Gastrocnemius medialis (tissue), 4 donors: Measurements from ENCODE around the gene DENND1A. TPM values are rescaled to one million over a fixed set of nuclear protein-coding genes. Genes with fewer than 3 reads are reported as not detected.
"Not testable (repeated sequence)": the region's sequence is repeated elsewhere in the genome, so short reads cannot be mapped to it uniquely, and the experiment has no call there.

Experiments
- ATAC-seq, 2 donors: fragments of 150-250 bp; one replicate each; pipeline ENCODE4 v1.9.1; 2016
- DNase-seq, 2 donors: peaks; one replicate each; pipeline ENCODE4 v3.0.0-alpha.2; 2019
- H3K27ac ChIP-seq, 4 donors: fragments of 200-600 bp; sonication (generic); 1 replicate in 1 of 4; 2 replicates in 3 of 4; pipeline ENCODE4 v1.5.1; 2016 to 2018; ENCODE audit warnings: mild to moderate bottlenecking in 2 of 4, moderate library complexity in 1 of 4
- H3K27me3 ChIP-seq, 3 donors: fragments of 200-600 bp; sonication (generic) in 2 of 3; 1 replicate in 1 of 3; 2 replicates in 2 of 3; pipeline versions ENCODE4 v1.5.1 to v1.6.0; 2016 to 2019; ENCODE audit warnings: mild to moderate bottlenecking in 1 of 3, moderate library complexity in 1 of 3
- H3K36me3 ChIP-seq, 2 donors: fragments of 200-600 bp; sonication (generic) in 1 of 2; one replicate each; pipeline ENCODE4 v1.5.1; 2017 to 2018
- H3K4me1 ChIP-seq, 2 donors: fragments of 200-600 bp; sonication (generic) in 1 of 2; one replicate each; pipeline ENCODE4 v1.5.1; 2016 to 2017; ENCODE audit warnings: mild to moderate bottlenecking in 2 of 2
- H3K4me3 ChIP-seq, 4 donors: fragments of 200-600 bp; sonication (generic) in 3 of 4; 1 replicate in 1 of 4; 2 replicates in 3 of 4; pipeline ENCODE4 v1.5.1; 2016 to 2019; ENCODE audit warnings: mild to moderate bottlenecking in 2 of 4
- H3K9me3 ChIP-seq, 3 donors: fragments of 200-600 bp; sonication (generic) in 2 of 3; 1 replicate in 1 of 3; 2 replicates in 2 of 3; pipeline ENCODE4 v1.5.1; 2016 to 2019
- POLR2A ChIP-seq, 2 donors: fragments of 450-650 bp; IDR thresholded peaks; one replicate each; pipeline ENCODE4 v1.6.1; 2017; ENCODE audit warnings: antibody characterized with exemption in 2 of 2, mild to moderate bottlenecking in 2 of 2, moderate library complexity in 2 of 2
- in situ Hi-C, 4 donors: fragments of 200-750 bp; cut with MboI; loops; one replicate each; pipeline versions ENCODE4 v1.15.0 to v1.8.0; 2017; ENCODE audit warnings: low sequenced_read_pairs in 4 of 4
- intact Hi-C: fragments of 100-400 bp; cut with DNase I; formaldehyde crosslinking; loops from one replicate; pipeline ENCODE4 v1.15.1; 2023; ENCODE audit warnings: low total_unique reads
- microRNA counts, 2 donors: library from miRNA; unstranded; fragments of <30 nt; microRNA quantifications; one replicate each; lab custom pipeline; 2016
- microRNA-seq, 2 donors: library from miRNA; unstranded; fragments of <30 nt; microRNA quantifications; one replicate each; pipeline ENCODE4, GENCODE V29; 2016; ENCODE audit warnings: borderline replicate concordance in 2 of 2
- total RNA-seq, 4 donors: library from RNA; depleted of rRNA; stranded (reverse); fragments of >200 nt; gene quantifications; one replicate each; pipeline versions ENCODE4 v1.1.0 to v1.2.3, GENCODE V29; 2016
- TF ChIP-seq, protein P1 (sequence below), 5 experiments: fragments of 450-650 bp in 3 of 5; fragments of 200-600 bp in 2 of 5; sonication (generic) in 2 of 5; IDR thresholded peaks in 4 of 5; conservative IDR thresholded peaks in 1 of 5; 1 replicate in 4 of 5; 2 replicates in 1 of 5; pipeline ENCODE4 v1.5.1; 2016 to 2019; ENCODE audit warnings: antibody characterized with exemption in 5 of 5, mild to moderate bottlenecking in 3 of 5, moderate library complexity in 3 of 5

DENND1A gene
- total RNA-seq, 4 donors from 2014 or later, result 14.1 to 24.6 (median 16.4) TPM

DNA sequence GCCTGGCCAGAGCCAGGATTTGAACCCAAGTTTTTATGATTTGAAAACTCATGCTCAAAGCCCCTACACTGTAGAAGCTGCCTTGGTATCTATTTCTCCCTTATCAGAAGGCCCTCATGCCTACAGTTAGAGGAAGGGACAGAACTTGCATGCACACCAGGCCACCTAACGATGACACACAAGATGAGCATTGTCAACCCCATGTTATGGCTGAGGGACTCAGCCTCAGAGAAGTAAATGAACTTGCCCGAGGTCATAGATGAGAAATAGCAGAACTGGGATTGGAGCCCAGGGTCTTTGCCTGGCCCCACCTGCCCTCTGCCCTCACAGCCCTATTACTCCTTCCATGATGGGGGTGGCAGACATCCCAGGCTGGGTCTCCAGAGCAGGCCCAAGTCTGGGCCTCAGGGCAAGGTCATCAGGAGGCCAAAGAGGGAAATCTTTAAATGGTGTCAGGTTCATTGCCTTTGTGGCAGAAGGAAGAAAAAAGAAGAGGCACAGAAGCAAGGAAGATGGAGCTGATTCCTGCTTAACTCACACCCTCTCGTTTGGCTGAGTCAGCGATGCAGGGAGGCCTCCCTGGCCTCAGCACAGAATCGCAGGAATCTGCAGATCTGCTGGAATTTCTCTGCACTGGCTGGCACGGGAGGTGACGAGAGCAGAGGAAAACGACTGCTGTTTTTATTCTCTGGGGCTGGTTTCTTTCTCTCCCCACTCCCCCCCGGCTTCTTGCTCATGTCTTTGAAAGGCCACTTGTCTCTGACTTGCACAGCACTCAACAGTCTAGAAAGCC, 594.5 kb downstream of the DENND1A start:
- in situ Hi-C loops, result loop anchor here in 3 of 4 donors (25.0 kb wide), 3 partner anchors 148 to 248 kb away; no protein-coding TSS in a partner anchor
- TF ChIP-seq, protein P1, sequence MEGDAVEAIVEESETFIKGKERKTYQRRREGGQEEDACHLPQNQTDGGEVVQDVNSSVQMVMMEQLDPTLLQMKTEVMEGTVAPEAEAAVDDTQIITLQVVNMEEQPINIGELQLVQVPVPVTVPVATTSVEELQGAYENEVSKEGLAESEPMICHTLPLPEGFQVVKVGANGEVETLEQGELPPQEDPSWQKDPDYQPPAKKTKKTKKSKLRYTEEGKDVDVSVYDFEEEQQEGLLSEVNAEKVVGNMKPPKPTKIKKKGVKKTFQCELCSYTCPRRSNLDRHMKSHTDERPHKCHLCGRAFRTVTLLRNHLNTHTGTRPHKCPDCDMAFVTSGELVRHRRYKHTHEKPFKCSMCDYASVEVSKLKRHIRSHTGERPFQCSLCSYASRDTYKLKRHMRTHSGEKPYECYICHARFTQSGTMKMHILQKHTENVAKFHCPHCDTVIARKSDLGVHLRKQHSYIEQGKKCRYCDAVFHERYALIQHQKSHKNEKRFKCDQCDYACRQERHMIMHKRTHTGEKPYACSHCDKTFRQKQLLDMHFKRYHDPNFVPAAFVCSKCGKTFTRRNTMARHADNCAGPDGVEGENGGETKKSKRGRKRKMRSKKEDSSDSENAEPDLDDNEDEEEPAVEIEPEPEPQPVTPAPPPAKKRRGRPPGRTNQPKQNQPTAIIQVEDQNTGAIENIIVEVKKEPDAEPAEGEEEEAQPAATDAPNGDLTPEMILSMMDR (IDR thresholded peaks at IDR 0.05 in 4 of 5, conservative IDR thresholded peaks at IDR 0.05 in 1 of 5), result no peak
- no peak for TF ChIP-seq POLR2A (IDR thresholded peaks at IDR 0.05)
- H3K9me3 ChIP-seq, result no peaks in the 10 kb centered on the region
- H3K27ac ChIP-seq, result no peak overlapping the region
- H3K4me3 ChIP-seq, result no peak overlapping the region
- no peaks in the 10 kb centered on the region for H3K27me3 ChIP-seq
- peaks cover 4 to 5% of the 10 kb centered on the region in 2 donors for H3K4me1 ChIP-seq
- DNase-seq (no peak), ATAC-seq (no peak)
- no peaks in the 10 kb centered on the region for H3K36me3 ChIP-seq
- intact Hi-C loops, result no loop called here

DNA sequence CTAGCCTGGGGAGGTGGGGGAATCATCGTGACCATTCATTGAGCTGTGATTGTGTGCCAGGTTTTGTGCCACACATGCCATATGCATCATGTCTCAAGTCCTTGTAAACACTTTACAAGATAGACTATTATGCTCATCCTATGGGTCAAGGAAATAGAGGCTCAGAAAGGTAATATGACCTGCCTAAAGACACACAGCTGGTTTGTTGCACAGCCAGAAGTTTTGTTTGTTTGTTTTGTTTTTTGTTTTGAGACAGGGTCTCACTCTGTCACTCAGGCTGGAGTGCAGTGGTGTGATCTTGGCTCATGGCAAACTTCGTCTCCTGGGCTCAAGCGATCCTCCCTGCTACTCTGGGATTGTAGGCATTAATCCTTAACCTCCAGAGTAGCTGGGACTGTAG, 595.3 kb downstream of the DENND1A start:
- H3K4me1 ChIP-seq, result peaks cover 0 to under 1% of the 10 kb centered on the region in 2 donors
- H3K9me3 ChIP-seq, result no peaks in the 10 kb centered on the region
- H3K36me3 ChIP-seq, result no peaks in the 10 kb centered on the region
- in situ Hi-C loops, result loop anchor here in 3 of 4 donors (25.0 kb wide), 3 partner anchors 147 to 247 kb away; no protein-coding TSS in a partner anchor
- intact Hi-C loops, result no loop called here
- no peak overlapping the region for H3K27ac ChIP-seq
- no peaks in the 10 kb centered on the region for H3K27me3 ChIP-seq
- no peak overlapping the region for H3K4me3 ChIP-seq
- ATAC-seq (no peak), DNase-seq (no peak)
- TF ChIP-seq, protein P1 (IDR thresholded peaks at IDR 0.05 in 4 of 5, conservative IDR thresholded peaks at IDR 0.05 in 1 of 5), result no peak
- no peak for TF ChIP-seq POLR2A (IDR thresholded peaks at IDR 0.05)

DNA sequence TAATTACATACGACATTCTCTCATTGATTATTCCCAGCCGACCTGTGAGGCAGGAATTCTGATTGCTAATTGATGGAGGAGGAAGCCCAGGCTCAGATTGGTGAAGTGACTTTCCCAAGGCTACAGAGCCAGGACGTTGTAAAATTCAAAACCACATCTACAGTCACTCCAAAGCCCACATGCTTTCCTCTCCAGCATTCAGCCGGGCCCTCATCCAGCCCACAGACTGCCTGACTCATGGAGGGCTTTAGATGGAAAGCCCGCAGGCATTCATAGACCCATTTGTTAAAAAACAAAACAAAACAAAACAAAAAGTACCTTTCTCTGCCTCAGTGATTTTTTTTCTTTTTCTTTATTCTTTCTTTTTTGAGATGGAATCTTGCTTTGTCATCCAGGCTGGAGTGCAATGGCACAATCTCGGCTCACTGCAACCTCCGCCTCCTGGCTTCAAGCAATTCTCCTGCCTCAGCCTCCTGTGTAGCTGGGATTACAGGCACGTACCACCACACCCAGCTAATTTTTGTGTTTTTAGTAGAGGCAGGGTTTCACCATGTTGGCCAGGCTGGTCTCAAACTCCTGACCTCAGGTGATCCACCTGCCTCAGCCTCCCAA, 596.8 kb downstream of the DENND1A start:
- H3K27me3 ChIP-seq, H3K36me3 ChIP-seq, intact Hi-C loops, H3K4me1 ChIP-seq, H3K27ac ChIP-seq, DNase-seq, ATAC-seq, H3K4me3 ChIP-seq, H3K9me3 ChIP-seq: not testable (repeated sequence)
- in situ Hi-C loops, result loop anchor here in 3 of 4 donors (25.0 kb wide), 3 partner anchors 146 to 246 kb away; no protein-coding TSS in a partner anchor

DNA sequence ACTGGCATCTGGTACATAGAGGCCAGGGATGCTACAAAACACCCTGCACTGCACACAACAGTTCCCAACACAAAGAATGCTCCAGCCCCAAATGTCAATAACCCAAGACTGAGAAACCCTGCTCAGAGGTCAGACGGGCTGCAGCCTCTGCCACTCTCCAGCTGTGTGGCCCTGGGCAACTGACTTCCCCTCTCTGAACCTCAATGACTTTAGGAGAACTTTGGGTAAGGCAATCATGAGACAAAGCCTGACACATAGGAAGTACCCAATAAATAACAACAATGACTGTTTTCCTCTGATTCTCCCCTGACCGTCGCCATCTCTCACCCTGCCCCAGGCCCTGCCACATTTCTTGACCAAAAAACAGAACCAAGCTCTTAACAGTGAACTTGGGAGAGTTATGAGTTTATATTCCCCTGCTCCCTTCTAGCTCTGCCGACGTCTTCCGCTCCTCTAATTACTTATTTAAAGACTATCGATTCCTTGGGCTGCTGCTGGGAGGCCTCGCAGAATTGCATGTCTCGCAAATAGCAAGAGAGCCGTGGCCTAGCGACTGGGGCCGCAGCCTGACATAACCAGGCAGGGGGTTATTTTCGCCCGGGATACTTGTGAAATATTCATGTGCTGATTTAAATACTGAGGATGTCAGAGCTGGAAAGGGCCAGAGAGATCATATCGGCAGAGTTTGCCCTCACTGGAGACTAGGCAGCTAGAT, 598.4 kb downstream of the DENND1A start:
- no peaks in the 10 kb centered on the region for H3K9me3 ChIP-seq
- H3K36me3 ChIP-seq, result no peaks in the 10 kb centered on the region
- no peaks in the 10 kb centered on the region for H3K27me3 ChIP-seq
- no peaks in the 10 kb centered on the region for H3K4me1 ChIP-seq
- intact Hi-C loops, result no loop called here
- TF ChIP-seq POLR2A (IDR thresholded peaks at IDR 0.05), result no peak
- in situ Hi-C loops, result loop anchor here in 3 of 4 donors (25.0 kb wide), 3 partner anchors 144 to 244 kb away; no protein-coding TSS in a partner anchor
- no peak for ATAC-seq
- H3K4me3 ChIP-seq, result no peak overlapping the region
- H3K27ac ChIP-seq, result no peak overlapping the region
- DNase-seq, result no peak

MicroRNA genes within 50 kb of the gene (microRNA counts, 767-probe panel; counts per million panel counts)
- microRNA hsa-miR-601 (lab: Ali Mortazavi, UCI), result 356 to 448 counts per million in 2 donors

Small RNA genes within 50 kb of the gene (microRNA-seq; reads per million reads assigned to microRNA genes)
- gene MIR601 (0 reads per million in 2 donors), gene MIR7150 (0 reads per million in 2 donors)

Other genes starting within 250 kb of the DENND1A start
- not detected for gene LHX2, start 81.6 kb upstream of the DENND1A start, total RNA-seq